BE2C (cell line): Measurements from ENCODE around the gene FBXL7.
A peak's percentile ranks its signal among the peaks of the same experiment; 100 is the strongest.

Source experiments
- DNase-seq: peaks from one replicate; pipeline ENCODE4 v3.0.0-alpha.2; 2020
- H3K27me3 ChIP-seq: fragments of 250-450 bp; sonication (Bioruptor Pico); 2 replicates; pipeline ENCODE4 v1.5.1; 2020; ENCODE audit warnings: mild to moderate bottlenecking
- H3K36me3 ChIP-seq: fragments of 250-450 bp; sonication (Bioruptor Pico); 2 replicates; pipeline ENCODE4 v1.5.1; 2020; ENCODE audit warnings: mild to moderate bottlenecking
- H3K4me1 ChIP-seq: fragments of 250-450 bp; sonication (Bioruptor Pico); 2 replicates; pipeline ENCODE4 v1.5.1; 2020
- H3K4me3 ChIP-seq: 2 replicates; pipeline ENCODE4 v1.5.1; 2011; ENCODE audit warnings: low read depth, low read length
- H3K9me3 ChIP-seq: fragments of 250-450 bp; sonication (Bioruptor Pico); 2 replicates; pipeline ENCODE4 v1.5.1; 2020
- TF ChIP-seq, protein P1 (sequence below): IDR thresholded peaks from 2 replicates; pipeline ENCODE4 v1.5.1; 2012; ENCODE audit warnings: mild to moderate bottlenecking, low read depth, low read length

FBXL7 gene

DNA sequence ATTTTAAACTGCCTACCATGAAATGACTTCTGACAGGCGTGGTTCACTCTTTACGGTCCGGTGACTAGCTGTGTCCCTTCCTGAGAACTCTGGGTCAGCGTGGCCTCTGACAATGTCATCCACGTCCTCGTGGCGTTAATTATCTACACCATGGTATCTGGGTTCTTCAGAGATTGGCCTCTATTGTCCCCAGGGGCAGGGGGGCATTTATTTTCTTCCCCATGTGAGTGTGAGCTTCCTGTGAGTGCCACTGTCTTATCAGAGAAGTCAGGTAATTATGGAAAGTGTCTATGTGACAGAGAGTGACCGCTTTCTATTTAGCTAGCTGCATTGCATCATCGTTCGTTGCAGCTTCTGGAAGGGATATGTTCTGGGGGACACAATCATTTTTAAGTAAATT, 77.2 kb downstream of the FBXL7 start:
- TF ChIP-seq, protein P1, sequence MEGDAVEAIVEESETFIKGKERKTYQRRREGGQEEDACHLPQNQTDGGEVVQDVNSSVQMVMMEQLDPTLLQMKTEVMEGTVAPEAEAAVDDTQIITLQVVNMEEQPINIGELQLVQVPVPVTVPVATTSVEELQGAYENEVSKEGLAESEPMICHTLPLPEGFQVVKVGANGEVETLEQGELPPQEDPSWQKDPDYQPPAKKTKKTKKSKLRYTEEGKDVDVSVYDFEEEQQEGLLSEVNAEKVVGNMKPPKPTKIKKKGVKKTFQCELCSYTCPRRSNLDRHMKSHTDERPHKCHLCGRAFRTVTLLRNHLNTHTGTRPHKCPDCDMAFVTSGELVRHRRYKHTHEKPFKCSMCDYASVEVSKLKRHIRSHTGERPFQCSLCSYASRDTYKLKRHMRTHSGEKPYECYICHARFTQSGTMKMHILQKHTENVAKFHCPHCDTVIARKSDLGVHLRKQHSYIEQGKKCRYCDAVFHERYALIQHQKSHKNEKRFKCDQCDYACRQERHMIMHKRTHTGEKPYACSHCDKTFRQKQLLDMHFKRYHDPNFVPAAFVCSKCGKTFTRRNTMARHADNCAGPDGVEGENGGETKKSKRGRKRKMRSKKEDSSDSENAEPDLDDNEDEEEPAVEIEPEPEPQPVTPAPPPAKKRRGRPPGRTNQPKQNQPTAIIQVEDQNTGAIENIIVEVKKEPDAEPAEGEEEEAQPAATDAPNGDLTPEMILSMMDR, result no peak
- H3K4me3 ChIP-seq, result peak overlapping the region; percentile 37
- H3K36me3 ChIP-seq, result no peaks in the 10 kb centered on the region
- no peaks in the 10 kb centered on the region for H3K9me3 ChIP-seq
- peak; percentile 62 for DNase-seq
- no peaks in the 10 kb centered on the region for H3K27me3 ChIP-seq
- H3K4me1 ChIP-seq, result peaks cover 47% of the 10 kb centered on the region

DNA sequence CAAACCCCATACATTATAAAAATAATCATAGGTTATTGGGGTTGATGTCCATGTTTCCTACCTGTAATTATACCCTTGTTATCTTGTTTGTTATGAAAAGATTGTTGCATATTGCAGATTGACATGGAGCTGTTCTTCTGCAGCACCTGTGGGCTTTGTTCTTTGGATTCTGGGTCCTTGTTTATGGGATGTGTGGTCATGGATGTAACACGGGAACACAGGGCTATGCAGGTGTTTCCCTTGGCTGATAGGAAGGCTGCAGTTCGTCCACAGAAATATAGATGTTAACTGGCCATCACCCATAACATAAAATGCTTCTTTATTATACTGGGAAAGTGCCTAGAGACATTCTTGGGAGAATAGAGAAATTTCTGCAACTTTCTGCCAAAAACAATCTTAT, 77.9 kb downstream of the FBXL7 start:
- Histone ChIP-seq H3K4me1 (peaks cover 47% of the 10 kb centered on the region), H3K9me3 (no peaks in the 10 kb centered on the region), H3K4me3 (no peak overlapping the region), H3K27me3 (no peaks in the 10 kb centered on the region), H3K36me3 (no peaks in the 10 kb centered on the region)
- TF ChIP-seq, protein P1, result no peak
- no peak for DNase-seq

DNA sequence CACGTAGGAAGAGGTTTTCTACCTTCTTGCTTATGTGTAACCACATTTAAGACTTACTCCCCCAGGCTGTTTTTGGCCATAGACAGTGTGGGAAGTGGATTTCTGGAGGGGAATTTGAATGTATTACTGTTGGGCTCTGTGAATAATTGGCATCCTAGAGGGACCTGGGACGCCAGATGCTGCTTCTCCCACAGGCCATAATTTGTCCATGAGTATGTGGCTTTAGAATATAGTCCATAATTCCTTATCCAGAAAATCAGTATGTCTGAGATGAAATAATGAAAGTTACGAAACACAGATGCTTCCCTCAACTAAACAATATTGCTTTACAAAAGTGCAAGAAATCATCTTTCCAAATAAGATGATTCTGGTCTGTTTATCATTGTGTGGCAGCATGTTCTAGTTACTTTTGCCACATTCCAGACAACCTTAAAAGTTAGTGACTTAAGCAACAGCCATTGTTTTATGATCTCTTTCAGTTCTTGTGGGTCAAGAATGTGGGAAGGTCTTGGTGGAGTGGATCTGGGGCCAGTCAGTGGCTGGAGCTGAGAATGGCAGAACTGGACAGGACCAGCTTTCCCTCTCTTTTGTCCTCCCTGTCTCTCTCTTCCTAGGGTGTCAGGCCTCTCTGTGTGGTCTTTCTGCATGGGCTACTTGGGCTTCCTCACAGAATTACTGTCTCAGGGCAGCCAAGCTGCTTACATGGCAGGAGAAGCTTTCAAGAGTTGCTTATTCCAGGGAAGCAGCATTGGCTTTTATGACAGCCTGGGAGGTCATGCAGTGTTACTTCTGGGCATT, 79.4 kb downstream of the FBXL7 start:
- TF ChIP-seq, protein P1, result no peak
- no peaks in the 10 kb centered on the region for H3K9me3 ChIP-seq
- no peak for DNase-seq
- peaks cover 37% of the 10 kb centered on the region for H3K4me1 ChIP-seq
- no peaks in the 10 kb centered on the region for H3K27me3 ChIP-seq
- H3K4me3 ChIP-seq, result no peak overlapping the region
- H3K36me3 ChIP-seq, result no peaks in the 10 kb centered on the region

DNA sequence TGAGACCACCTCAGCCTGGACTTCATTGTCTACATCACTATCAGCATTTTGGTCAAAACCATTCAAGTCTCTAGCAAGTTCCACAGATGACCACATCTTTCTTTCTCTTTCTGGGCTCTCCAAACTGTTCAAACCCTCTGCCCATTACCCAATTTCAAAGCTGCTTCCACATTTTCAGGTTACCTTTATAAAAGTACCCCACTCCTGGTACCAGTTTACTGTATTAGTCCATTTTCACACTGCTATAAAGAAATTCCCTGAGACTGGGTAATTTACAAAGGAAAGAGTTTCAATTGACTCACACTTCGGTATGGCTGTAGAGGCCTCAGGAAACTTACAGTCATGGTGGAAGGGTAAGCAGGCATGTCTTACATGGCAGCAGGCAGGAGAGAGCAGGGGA, 84.5 kb downstream of the FBXL7 start:
- no peak for DNase-seq
- no peaks in the 10 kb centered on the region for H3K4me1 ChIP-seq
- no peaks in the 10 kb centered on the region for H3K36me3 ChIP-seq
- H3K4me3 ChIP-seq, result no peak overlapping the region
- H3K27me3 ChIP-seq, result no peaks in the 10 kb centered on the region
- no peaks in the 10 kb centered on the region for H3K9me3 ChIP-seq
- TF ChIP-seq, protein P1, result no peak

DNA sequence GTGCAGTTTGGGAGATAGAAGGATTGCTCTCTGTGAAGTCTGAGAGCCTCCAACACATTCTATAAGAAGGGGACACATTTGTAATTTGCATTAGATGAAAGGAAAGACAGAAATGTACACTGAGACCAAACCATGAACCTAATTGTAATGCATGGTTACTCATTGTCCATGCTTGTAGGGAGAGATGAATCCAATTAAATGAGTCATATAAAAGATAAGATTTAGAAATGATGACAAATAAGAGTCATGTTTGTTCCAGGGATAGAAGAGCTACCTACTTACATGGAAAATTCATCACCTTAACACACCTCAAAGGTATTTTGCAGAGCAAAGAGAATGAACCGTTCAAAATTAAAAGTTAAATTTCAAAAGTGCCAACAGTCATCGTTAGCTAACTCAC, 85.1 kb downstream of the FBXL7 start:
- TF ChIP-seq, protein P1, result no peak
- no peak for DNase-seq
- Histone ChIP-seq H3K4me1 (no peaks in the 10 kb centered on the region), H3K9me3 (no peaks in the 10 kb centered on the region), H3K4me3 (no peak overlapping the region), H3K27me3 (no peaks in the 10 kb centered on the region), H3K36me3 (no peaks in the 10 kb centered on the region)

DNA sequence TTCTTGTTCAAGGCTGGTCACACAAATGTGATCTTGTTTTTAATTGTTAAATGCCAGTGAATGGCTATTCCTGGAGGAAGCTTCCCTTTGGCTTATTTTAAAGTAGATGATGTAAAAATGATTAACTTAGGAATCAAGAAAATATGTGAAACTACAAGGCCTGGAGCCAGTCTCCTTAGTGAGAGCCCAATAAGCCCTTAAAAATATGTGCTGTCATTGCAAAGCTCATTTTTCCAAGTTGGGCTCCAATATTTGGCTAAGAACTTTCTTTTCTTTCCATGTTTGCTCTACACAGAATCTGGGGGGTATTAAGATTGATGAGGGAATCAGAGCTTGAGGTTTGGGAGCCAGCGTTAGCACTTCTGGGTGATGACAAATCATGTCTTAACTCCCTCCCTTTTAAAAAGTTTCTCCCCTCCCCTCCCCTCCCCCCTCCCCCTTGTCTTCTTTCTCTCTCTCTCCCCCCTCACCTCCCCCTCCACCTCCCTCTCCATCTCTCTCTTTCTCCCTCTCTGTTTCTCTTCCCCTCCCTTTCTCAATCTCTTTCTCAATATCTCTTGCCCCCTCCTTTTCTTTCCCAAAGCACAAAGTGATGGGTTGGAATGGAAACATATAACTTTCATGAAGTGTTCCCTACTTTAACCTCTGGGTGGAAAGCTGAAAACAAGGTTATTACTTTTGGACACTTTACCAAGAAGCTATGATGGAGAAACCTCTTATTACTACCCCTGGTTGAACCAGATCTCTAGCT, 86.0 kb downstream of the FBXL7 start:
- Histone ChIP-seq H3K27me3 (no peaks in the 10 kb centered on the region), H3K4me1 (no peaks in the 10 kb centered on the region)
- TF ChIP-seq, protein P1, result no peak

More for the DNA sequence above, 86.0 kb downstream of the FBXL7 start:
- no peak for DNase-seq
- H3K9me3 ChIP-seq, result no peaks in the 10 kb centered on the region; the same call in 1 of the 2 replicates
- no peaks in the 10 kb centered on the region for H3K36me3 ChIP-seq
- no peak overlapping the region for H3K4me3 ChIP-seq
